GM18508 (cell line): Measurements from ENCODE around the gene SAMD9L.
A peak's percentile ranks its signal among the peaks of the same experiment; 100 is the strongest.
"Not testable (repeated sequence)": the region's sequence is repeated elsewhere in the genome, so short reads cannot be mapped to it uniquely, and the experiment has no call there.

ENCODE experiments used
- ATAC-seq: cut with Tn5 transposase; IDR thresholded peaks from one replicate; pipeline ENCODE4 v1.9.1; 2021; ENCODE audit warnings: moderate number of reproducible peaks; ENCODE audit not compliant: insufficient read depth, unreplicated experiment

The SAMD9L gene

DNA sequence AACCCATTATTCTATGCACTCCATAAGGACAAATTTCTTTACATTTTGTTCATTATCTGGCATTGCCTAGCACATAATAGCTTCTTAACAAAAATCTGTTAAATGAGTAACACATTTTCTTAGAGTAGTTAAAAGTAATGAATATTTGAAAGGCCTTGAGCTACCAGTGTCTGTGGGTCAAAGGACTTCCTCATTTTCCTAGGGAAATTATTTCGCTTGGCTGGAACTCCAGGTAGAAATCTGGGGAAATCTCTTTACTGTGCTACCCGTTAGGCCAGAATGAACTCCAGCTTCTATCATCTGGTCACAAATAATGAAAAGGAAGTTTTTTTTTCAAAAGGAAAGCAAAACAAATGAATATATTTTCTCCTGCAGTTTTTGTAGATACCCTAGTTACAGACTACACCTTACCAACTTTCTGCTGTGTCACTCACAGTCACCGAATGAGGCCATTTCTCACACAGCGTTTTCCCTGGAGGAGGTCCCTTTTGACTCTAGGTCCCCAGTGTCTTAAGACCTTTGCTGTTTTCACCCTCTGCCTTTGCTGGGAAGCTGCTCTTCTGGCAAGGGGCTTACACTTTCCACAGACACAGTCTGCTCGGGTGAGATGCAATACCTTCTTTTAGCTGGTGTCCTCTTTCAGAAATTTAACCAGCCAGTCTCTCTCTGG, 1.6 kb downstream of the SAMD9L start:
- ATAC-seq, result no peak

DNA sequence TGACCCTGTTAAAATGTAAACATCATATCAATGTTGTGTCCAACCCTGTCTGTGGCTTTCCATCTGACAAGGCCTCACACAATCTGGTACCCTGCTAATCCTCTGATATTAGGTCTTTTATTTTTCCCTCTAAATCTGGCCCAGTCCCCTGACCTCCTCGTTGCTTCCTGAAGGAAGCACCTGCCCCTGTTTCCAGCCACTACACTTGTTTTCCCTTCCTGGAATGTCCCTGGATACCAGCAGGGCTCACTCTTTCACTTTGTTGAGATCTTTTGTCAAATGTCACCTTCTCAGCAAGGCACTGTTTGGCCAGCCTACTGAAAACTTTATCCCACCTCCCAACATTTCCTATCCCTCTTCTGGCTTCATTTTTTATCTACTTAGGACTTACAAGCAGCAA, 2.1 kb downstream of the SAMD9L start:
- no peak for ATAC-seq

DNA sequence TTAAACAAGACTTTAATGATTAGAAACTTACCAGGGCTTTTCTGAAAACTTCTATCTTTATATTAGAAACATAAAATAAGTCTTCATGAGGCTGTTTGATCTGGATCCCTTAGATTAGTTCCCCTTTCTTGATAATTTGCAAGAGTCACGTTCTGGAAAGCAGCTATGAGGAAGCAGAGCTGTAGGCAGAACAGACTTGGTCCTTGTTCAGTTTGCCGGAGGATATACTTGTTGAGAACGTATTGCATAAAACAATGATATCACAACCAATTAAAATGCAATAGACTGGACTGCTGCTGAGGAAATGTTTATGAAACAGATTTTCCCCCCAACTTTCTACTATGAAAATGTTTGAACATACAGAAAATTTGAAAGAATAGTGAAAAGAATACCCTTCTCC, 2.8 kb downstream of the SAMD9L start:
- ATAC-seq, result no peak

DNA sequence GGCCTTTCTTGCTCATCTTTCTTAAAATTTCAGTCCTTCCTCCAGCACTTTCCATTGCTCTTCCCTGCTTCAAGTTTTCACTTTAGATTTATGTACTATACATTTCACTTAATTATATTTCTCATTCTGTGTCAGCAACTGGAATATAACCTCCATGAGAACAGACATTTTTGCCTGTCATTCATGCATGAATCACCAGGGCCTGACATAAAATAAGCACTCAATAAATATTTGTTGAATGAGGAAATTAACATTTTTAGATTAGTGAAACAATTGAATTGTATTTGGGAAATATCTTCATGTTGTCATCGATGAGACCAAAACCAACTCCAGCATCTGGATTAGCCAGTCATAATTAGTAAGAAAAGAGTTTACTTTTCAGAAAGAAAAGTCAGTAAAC, 6.1 kb downstream of the SAMD9L start:
- no peak for ATAC-seq

DNA sequence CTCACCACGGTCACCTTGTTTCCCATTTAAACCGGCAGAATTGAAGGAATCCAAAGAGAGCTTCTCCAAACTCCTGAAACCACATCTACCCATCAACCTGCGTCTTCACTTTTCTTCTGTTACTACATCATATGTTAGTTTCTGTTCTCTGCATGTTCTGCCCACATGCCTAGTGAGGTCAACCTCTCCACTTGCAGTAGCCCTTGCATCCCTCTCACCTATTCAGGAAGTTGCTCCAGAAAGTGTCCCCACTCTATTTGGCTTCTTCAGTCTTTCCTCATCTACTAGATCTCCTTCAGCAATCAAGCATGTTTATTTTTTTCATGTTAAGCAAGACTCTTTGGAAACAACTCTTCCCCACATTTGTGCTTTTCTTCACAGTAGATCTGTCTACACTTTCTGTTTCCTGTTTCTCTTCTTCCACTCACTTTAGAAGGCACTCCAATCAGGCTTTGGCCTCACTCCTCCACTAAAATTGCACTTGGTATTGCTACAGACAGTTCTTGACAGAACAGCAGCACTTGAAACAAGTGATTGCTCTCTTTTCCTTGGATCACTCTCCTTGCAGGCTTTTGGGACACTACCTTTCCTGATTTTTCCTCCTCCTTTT, 7.5 kb downstream of the SAMD9L start:
- ATAC-seq, result no peak

DNA sequence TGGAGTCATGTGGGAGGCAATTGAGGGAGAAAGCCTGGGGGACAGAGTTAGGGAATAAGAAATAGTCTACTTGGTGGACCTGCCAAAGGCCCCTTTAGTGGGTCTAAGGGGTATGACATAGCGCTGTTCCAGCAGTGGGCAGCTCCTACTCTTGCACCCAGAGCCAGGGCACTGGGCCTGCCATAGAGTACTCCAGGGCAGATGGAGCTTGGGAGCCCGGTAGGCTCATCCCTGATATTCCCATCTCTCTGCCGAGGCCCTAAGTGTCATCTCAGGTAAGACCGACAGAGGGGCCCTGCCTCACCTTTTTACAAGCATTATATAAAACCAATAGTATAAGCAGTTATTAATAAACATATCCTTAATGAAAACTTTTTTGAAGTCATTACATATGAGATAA, 9.6 kb downstream of the SAMD9L start:
- no peak for ATAC-seq

DNA sequence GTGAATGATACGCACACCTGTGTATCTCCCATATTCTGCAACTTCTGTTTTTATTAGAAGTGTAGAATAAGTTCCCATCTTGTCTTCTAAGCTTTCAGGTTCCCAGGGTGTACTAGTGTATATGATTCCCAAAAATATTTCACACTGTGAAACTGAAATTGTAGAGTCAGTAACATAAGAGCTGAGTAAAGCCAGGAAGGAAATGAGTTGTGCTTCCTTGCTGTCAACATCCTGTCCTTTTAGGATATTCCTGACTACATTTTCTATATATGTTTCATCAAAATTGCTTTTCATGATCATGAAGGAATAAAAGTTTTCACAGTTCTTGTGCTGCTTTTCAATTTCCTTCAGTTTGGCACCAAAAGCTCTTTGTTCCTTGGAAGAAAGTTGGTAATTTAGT, 15.2 kb downstream of the SAMD9L start:
- no peak for ATAC-seq

DNA sequence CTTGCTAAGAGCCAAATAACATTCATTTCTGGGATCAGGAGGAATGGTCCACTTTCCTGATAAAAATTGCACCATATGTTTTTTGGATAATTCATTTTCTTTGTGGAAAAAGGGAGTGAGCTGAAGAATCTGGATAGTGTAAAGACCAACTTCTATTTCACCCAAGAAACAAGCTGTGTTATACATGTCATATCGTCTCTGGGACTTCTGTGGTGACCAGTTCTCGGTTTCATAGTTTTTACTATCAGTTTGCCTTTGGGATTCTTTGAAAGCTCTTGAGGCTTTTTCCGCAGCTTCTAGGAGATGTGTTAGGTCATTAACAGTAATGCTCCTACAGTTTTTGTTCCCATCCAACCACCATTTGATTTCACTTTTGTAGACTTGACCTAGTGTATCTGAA, 16.0 kb downstream of the SAMD9L start:
- ATAC-seq, result no peak

DNA sequence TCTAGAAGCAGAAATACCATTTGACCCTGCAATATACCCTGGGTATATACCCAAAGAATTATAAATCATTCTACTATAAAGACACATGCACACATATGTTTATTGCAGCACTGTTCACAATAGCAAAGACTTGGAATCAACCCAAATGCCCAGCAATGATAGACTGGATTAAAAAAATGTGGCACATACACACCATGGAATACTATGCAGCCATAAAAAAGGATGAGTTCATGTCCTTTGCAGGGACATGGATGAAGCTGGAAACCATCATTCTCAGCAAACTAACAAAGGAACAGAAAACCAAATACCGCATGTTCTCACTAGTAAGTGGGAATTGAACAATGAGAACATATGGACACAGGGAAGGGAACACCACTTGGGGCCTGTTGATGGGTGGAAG, 21.2 kb downstream of the SAMD9L start:
- ATAC-seq, result not testable (repeated sequence)

DNA sequence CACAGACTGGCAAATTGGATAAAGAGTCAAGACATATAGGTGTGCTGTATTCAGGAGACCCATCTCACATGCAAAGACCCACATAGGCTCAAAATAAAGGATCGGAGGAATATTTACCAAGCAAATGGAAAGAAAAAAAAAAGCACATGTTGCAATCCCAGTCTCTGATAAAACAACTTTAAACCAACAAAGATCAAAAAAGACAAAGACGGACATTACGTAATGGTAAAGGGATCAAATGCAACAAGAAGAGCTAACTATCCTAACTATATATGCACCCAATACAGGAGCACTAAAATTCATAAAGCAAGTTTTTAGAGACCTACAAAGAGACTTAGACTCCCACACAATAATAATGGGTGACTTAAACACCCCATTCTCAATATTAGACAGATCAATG, 24.7 kb downstream of the SAMD9L start:
- ATAC-seq, result not testable (repeated sequence)

DNA sequence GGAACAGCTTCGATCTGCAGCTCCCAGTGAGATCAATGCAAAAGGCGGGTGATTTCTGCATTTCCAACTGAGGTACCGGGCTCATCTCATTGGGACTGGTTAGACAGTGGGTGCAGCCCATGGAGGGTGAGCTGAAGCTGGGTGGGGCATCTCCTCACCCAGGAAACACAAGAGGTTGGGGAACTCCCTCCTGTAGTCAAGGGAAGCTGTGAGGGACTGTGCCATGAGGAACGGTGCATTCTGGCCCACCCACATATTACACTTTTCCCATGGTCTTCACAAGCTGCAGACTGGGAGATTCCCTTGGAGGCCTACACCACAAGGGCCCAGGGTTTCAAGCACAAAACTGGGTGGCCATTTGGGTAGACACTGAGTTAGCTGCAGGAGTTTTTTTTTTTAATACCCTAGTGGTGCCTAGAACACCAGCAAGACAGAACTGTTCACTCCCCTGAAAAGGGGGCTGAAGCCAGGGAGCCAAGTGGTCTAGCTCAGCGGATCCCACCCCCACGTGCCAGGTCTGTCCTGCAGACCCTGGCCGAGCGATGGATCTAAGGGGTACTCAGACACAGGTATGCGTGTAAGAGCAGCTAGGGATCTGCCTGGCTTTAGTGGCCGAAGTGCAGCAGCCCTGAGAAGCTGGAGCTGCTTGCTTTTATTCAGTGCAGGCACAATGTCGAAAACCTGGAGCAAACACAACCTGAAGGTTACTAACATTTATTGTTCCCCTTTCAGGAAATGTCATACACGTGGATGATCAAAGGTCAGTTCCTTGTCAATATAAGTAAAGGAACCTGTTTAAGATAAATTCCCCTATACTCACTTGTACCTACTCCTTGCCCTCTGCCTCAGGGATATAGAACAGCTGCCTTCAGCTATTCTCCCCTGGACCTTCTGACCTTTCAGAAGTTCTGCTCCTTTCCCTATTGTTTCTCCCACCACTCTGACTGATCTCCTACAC, 27.3 kb downstream of the SAMD9L start:
- no peak for ATAC-seq

DNA sequence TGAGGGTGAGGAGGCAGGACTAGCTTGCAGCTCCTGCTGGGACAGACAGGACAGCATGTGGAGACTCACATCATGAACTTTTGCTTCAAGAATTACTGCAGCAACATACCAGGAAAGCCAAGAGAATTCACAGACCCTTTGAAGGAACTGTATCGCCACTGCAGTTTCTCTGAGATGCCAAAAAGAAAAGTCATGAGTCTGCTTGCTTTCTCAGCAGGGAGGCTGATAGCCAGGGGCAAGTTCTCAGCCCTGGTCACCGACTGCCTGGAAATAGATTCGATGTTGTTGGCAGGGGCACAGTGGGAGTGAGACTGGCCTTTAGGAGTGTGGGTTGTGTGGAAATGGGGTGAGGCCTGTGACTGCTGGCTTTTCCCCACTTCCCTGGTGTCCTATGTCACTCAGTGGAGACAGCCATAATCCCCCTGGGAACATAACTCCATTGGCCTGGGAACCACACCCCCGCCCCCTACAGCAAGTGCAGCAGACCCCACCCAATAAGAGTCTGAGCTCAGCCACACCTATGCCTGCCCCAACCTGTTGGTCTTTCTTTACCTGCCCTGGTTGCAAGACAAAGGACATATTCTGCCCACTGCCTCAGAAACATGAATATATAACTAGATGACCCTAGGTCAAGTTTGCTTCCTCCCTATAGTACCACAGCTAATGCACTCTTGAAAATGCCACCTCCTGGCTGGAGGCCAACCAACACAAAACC, 28.8 kb downstream of the SAMD9L start:
- ATAC-seq, result no peak

DNA sequence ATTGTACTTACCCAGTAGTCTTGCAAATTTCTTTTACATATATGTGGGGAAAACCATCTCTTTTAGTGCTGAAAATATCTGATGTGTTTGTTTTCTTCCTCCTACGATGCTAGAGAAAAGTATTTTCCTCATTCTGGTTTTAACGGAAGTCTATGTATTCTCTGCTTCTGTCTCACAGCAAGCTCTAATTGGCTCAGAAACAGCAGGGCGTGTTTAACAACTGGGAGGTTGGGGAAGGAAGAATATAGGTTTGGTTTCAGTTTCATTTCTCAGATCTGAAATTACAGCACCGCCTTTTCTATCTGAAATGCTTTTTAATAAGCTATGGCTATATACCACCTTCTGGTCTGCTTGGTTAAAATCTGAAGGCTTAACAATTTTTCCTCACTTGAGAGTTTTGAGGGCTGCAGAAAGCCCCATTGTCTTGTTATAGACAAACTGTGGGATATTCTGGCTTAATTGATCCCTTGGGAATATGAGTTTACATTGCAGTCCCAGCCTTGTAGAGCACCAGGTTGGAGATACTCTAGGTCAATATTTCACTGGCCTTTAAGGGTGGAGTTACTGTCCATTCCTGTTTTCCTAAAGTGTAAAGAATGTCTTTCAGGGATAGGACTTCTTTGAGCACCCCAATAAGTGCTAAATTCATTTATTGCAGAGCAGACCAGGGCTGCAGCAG, 30.2 kb downstream of the SAMD9L start, which contains the start of gene SAMD9:
Gene SAMD9 (minus strand): TSS at position 128 of the 679 bp plus-strand sequence. CDS start 11,882 bp downstream, outside the sequence.
- ATAC-seq, result peak; percentile 99

DNA sequence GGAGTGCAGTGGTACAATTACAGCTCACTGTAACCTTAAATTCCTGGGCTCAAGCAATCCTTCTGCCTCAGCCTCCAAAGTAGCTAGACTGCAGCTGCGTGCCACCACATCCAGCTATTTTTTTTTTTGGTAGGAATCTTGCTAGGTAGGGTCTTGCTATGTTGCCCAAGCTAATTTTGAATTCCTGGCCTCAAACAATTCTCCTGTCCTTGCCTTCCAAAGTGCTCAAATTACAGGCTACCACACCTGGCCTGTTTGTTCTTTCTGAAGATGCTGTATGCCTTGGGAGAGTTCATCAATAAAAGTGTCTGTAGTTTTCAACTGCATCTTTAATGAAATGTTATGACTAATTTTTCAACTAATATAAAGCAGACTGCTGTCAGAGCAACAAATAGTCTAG, 30.9 kb downstream of the SAMD9L start:
- ATAC-seq, result no peak

DNA sequence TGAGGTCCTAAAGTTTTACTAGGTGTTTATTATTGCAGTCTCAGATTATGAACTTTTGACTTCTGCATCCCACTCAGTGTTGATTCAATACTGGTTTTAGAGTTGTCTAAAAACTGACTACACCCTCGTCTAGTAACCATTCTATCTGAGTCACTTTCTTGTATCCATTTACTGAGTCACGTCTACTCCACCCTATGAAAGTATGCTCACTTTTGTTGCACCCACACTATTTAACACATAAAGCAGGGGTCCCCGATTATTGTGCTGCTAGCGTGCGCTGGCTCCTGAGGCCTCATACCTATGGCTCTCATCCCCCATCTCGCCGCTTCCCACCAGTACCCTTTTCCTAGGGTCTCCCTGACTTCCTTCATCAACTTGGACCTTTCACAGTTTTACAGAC, 32.4 kb downstream of the SAMD9L start:
- ATAC-seq, result no peak

DNA sequence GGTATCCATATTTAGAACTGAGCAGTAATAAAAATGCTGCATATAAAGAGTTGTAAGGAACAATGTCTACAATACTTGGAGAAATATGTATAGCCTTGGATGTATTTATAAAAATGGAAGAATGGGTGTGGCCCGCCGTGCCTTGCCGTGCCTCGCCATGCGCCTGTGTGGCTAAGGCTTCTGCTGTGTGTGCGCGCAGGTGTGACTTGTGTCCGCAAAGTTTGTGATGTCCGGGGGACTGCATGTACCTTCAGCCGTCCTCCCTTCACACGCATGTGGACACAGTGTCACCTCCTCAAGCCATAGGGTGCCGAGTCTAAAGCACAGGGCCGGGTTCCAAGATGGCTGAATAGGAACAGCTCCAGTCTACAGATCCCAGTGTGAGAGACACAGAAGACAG, 40.2 kb downstream of the SAMD9L start:
- no peak for ATAC-seq

DNA sequence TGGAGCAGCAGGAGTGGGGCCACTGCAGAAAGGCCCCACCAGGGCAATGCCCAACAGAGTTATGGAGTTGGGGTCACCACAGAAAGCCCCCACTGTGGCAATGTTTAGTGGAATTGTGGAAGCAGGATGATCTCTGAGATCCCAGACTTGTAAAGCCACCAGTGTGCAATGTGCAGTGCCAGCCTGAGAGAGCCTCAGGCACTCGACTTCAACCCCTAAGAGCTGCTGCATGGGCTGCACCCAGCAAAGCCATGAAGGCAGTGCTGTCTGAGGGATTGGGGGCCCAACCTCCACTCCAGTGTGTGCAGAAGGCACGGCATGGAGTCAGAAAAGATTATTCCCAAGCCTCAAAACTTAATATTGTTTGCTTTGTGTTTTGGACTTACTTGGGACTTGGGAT, 50.8 kb downstream of the SAMD9L start:
- no peak for ATAC-seq

DNA sequence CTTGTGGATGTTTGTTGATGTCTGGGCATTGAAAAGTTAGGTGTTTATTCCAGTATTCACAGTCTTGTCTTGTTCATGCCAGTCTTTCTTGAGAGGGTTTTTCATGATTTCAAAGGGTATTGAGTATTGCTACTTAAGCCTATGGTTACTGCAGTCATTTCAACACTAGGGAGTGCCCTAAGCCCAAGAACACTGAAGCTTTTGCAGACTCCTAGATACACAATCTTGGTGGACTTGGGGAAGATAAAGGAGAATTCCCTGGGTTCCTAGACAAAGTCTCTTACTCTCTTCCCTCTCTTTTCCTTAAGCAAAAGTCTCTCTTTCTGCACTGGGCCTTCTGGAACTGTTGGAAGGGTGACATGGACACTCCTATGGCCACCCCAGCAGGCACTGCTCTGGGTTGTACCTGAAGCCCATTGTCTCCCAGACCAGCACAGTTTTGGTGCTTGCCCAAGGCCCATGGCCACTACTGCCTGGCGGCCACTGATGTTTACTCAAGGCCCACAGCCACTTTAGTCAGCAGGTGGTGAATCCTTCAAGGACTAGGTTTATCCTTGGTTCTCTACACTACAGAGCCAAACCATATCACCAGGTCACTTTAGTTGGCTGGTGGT, 55.3 kb downstream of the SAMD9L start:
- ATAC-seq, result peak; percentile 68
